OCI-LY1 (cell line): ENCODE data around the gene TEX47.

Experiments used
- CTCF ChIP-seq: fragments of 200-600 bp; sonication (generic), shearing (Covaris generic); IDR thresholded peaks from 2 replicates; pipeline ENCODE4 v1.5.1; 2017; ENCODE audit warnings: mild to moderate bottlenecking, antibody characterized with exemption, low read length, moderate library complexity, mixed read lengths
- EZH2 ChIP-seq: fragments of 200-600 bp; sonication (generic), shearing (Covaris generic); IDR thresholded peaks from 2 replicates; pipeline ENCODE4 v1.8.0; 2017; ENCODE audit warnings: borderline replicate concordance, mixed run types, mild to moderate bottlenecking, antibody characterized with exemption, low read length, moderate library complexity, mixed read lengths

GRCh38 chr7:88761779-88762178 lies 33.8 kb downstream of the TEX47 start:
- TF ChIP-seq CTCF (no peak), EZH2 (no peak)
